GM12891 (cell line): ENCODE results near the gene PHC3.

Experiments used
- PAX5 ChIP-seq: IDR thresholded peaks from 2 replicates; pipeline ENCODE4 v1.6.1; 2011; ENCODE audit warnings: low read length, moderate library complexity, mild to moderate bottlenecking; ENCODE audit not compliant: insufficient read depth, severe bottlenecking
- POLR2A ChIP-seq: IDR thresholded peaks from 2 replicates; pipeline ENCODE4 v1.6.1; 2011; ENCODE audit warnings: low read depth, low read length, control low read depth
- POLR2AphosphoS5 ChIP-seq: IDR thresholded peaks from 2 replicates; pipeline ENCODE4 v1.6.1; 2011; ENCODE audit warnings: low read depth, low read length, control low read depth
- POU2F2 ChIP-seq: IDR thresholded peaks from 2 replicates; pipeline ENCODE4 v1.6.1; 2011; ENCODE audit warnings: low read depth, mild to moderate bottlenecking, control low read depth, low read length, moderate library complexity
- TAF1 ChIP-seq: IDR thresholded peaks from 2 replicates; pipeline ENCODE4 v1.6.1; 2011; ENCODE audit warnings: low read depth, low read length, control low read depth

DNA sequence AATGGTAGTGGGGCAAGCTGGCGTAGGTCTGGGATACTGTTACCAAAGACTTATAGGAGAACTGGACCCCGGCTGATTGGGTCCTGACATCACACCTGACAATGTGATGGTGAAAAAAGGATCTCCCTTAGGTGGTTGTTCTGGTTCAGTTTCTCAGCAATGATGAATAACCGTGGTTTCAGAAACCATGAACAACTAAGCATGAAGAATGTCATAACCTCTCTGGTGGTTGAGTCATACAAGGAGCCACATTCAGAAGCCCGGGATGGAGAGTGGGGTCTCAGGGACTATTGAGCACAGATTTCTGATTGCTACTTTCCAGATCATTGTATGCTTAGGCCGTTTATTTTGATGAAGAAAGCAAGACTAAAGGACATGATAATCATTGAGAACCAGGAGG, 126.3 kb downstream of the PHC3 start:
- TF ChIP-seq TAF1 (no peak), POLR2A (peak; percentile 57; the same call in 1 of the 2 replicates), POLR2AphosphoS5 (peak; percentile 72), POU2F2 (peak; percentile 46; the same call in 1 of the 2 replicates), PAX5 (no peak)
